Smooth muscle cell (in vitro differentiated cells): ENCODE data around the gene GALNT10. TPM values are rescaled to one million over a fixed set of nuclear protein-coding genes. Genes with fewer than 3 reads are reported as not detected.

Experiments used
- DNase-seq: peaks from one replicate; lab custom pipeline; 2025; ENCODE audit not compliant: unreplicated experiment; lab: John Stamatoyannopoulos, UW
- H2AFZ ChIP-seq: fragments of 200-600 bp; sonication (generic); 2 replicates; pipeline ENCODE4 v1.6.0; 2016; ENCODE audit warnings: antibody characterized with exemption, low read depth, mild to moderate bottlenecking
- H3F3A ChIP-seq: fragments of 200-600 bp; sonication (generic); 2 replicates; pipeline ENCODE4 v1.6.0; 2017; ENCODE audit warnings: antibody characterized with exemption, low read depth
- H3K27ac ChIP-seq: fragments of 200-600 bp; sonication (generic); 2 replicates; pipeline ENCODE4 v1.5.1; 2016; ENCODE audit warnings: low read depth, mild to moderate bottlenecking
- H3K27me3 ChIP-seq: fragments of 200-600 bp; sonication (generic); 2 replicates; pipeline ENCODE4 v1.6.1; 2016; ENCODE audit warnings: low read depth, mild to moderate bottlenecking
- H3K36me3 ChIP-seq: fragments of 200-600 bp; sonication (generic); 2 replicates; pipeline ENCODE4 v1.5.1; 2016; ENCODE audit warnings: low read depth
- H3K4me1 ChIP-seq: fragments of 200-600 bp; sonication (generic); 2 replicates; pipeline ENCODE4 v1.5.1; 2016; ENCODE audit warnings: low read depth
- H3K4me2 ChIP-seq: fragments of 200-600 bp; sonication (generic); 2 replicates; pipeline ENCODE4 v1.6.0; 2016; ENCODE audit warnings: mild to moderate bottlenecking
- H3K4me3 ChIP-seq: fragments of 200-600 bp; sonication (generic); 2 replicates; pipeline ENCODE4 v1.5.1; 2016; ENCODE audit warnings: mild to moderate bottlenecking
- H3K79me2 ChIP-seq: fragments of 200-600 bp; sonication (generic); 2 replicates; pipeline ENCODE4 v1.6.0; 2016; ENCODE audit warnings: low read depth, mild to moderate bottlenecking
- H3K9ac ChIP-seq: fragments of 200-600 bp; sonication (generic); 2 replicates; pipeline ENCODE4 v1.6.0; 2016; ENCODE audit warnings: low read depth
- H3K9me3 ChIP-seq: fragments of 200-600 bp; sonication (generic); replicated peaks from 2 replicates; pipeline ENCODE4 v1.5.1; 2016; ENCODE audit warnings: low read depth
- H4K20me1 ChIP-seq: fragments of 200-600 bp; sonication (generic); 2 replicates; pipeline ENCODE4 v1.6.0; 2016; ENCODE audit warnings: low read depth
- WGBS: methylation state at CpG from one replicate; pipeline ENCODE4 v1.1.7; 2016; ENCODE audit warnings: low lambda C conversion rate; 5-methylcytosine and 5-hydroxymethylcytosine counted together
- microRNA counts: library from miRNA; unstranded; fragments of <30 nt; microRNA quantifications from one replicate; lab custom pipeline; 2016
- microRNA-seq: library from miRNA; unstranded; fragments of <30 nt; microRNA quantifications from one replicate; pipeline ENCODE4, GENCODE V29; 2016; ENCODE audit warnings: borderline number of aligned reads
- polyA plus RNA-seq: library from polyadenylated mRNA; unstranded; fragments of >200 nt; fragmentation: Nextera tagmentation; extraction: Ambion mirVana; gene quantifications from 2 replicates; pipeline ENCODE4 v1.2.1, GENCODE V29; 2016
- small RNA-seq: library from RNA; depleted of rRNA; stranded (forward); fragments of <200 nt; gene quantifications from one replicate; pipeline ENCODE3, GENCODE V24; 2014
- total RNA-seq: library from RNA; depleted of rRNA; stranded (reverse); fragments of >200 nt; gene quantifications from 2 replicates; pipeline ENCODE4 v1.2.3, GENCODE V29; 2014
- TF ChIP-seq, protein P1 (sequence below): fragments of 200-600 bp; sonication (generic); IDR thresholded peaks from 2 replicates; pipeline ENCODE4 v1.5.1; 2017; ENCODE audit warnings: borderline replicate concordance, mild to moderate bottlenecking, antibody characterized with exemption; ENCODE audit not compliant: insufficient read depth, poor library complexity, severe bottlenecking

Gene GALNT10
- total and polyA plus RNA-seq, 2 experiments from 2014 or later: 23.6 to 24.6 TPM

- Histone ChIP-seq H3K27ac (no peak overlapping the region), H3K79me2 (no peaks in the 10 kb centered on the region), H3K9ac (no peak overlapping the region), H3K4me1 (peaks cover 1% of the 10 kb centered on the region), H3K36me3 (no peaks in the 10 kb centered on the region), H4K20me1 (no peaks in the 10 kb centered on the region), H3K9me3 (no peaks in the 10 kb centered on the region), H3K4me2 (no peak overlapping the region), H3K4me3 (no peak overlapping the region), H3F3A (peaks cover 10% of the 10 kb centered on the region), H2AFZ (no peak overlapping the region), H3K27me3 (no peaks in the 10 kb centered on the region)
- WGBS: 28% methylated on average over 18 of the region's 18 CpGs
- peak; percentile 56 for DNase-seq
- TF ChIP-seq, protein P1, sequence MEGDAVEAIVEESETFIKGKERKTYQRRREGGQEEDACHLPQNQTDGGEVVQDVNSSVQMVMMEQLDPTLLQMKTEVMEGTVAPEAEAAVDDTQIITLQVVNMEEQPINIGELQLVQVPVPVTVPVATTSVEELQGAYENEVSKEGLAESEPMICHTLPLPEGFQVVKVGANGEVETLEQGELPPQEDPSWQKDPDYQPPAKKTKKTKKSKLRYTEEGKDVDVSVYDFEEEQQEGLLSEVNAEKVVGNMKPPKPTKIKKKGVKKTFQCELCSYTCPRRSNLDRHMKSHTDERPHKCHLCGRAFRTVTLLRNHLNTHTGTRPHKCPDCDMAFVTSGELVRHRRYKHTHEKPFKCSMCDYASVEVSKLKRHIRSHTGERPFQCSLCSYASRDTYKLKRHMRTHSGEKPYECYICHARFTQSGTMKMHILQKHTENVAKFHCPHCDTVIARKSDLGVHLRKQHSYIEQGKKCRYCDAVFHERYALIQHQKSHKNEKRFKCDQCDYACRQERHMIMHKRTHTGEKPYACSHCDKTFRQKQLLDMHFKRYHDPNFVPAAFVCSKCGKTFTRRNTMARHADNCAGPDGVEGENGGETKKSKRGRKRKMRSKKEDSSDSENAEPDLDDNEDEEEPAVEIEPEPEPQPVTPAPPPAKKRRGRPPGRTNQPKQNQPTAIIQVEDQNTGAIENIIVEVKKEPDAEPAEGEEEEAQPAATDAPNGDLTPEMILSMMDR: peak; percentile 88
These were observed 277.3 kb downstream of the GALNT10 start for GRCh38 chr5:154467655-154468354.

DNA sequence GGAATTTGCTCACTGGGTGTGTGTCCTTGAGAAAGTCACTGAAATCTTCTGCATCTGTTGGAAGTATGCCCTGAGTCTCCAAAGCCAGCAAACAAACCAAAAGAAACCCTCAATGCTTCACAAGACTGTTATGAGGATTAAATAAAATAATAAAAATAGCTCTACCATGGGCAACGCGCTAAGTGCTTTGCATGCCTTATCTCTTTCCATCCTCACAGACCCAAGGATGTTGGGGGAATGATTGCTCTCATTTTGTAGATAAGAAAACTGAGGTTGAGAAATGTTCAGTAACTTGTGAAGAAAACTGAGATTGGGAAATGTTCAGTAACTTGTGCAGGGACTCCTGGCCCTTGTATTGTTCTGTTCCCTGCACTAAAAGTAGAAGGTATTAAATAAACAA is 279.6 kb downstream of the GALNT10 start:
- no peaks in the 10 kb centered on the region for H3K9me3 ChIP-seq
- peaks cover 10% of the 10 kb centered on the region for H3F3A ChIP-seq
- H2AFZ ChIP-seq: no peak overlapping the region
- no peak overlapping the region for H3K27ac ChIP-seq
- WGBS: 27% methylated on average over 2 of the region's 2 CpGs
- no peaks in the 10 kb centered on the region for H4K20me1 ChIP-seq
- H3K4me3 ChIP-seq: no peak overlapping the region
- H3K27me3 ChIP-seq: no peaks in the 10 kb centered on the region
- DNase-seq: no peak
- H3K4me1 ChIP-seq: peaks cover 22% of the 10 kb centered on the region
- H3K4me2 ChIP-seq: peak overlapping the region; percentile 80
- H3K36me3 ChIP-seq: no peaks in the 10 kb centered on the region
- TF ChIP-seq, protein P1: no peak
- H3K9ac ChIP-seq: no peak overlapping the region
- peaks cover 14% of the 10 kb centered on the region for H3K79me2 ChIP-seq

MicroRNAs within 50 kb of the gene (microRNA counts, 767-probe panel; counts per million panel counts)
- microRNA hsa-miR-1294 (lab: Ali Mortazavi, UCI): 183 counts per million

Small RNA genes within 50 kb of the gene (microRNA-seq; reads per million reads assigned to microRNA genes)
- gene MIR1294: 26.3 reads per million, percentile 34 among the genes with 10 or more reads in this experiment

Small RNA genes within 50 kb of the gene (small RNA-seq; reads per million reads assigned to genes)
- gene MIR1294: 0.13 reads per million
- gene RN7SL655P: 0.13 reads per million

Other genes with a start within 250 kb of the GALNT10 start
- gene FAM114A2, start 151.8 kb upstream of the GALNT10 start, total RNA-seq: 23.8 and 26.2 TPM in 2 replicates
- gene FAM114A2, start 151.8 kb upstream of the GALNT10 start, polyA plus RNA-seq: 15.6 and 22.3 TPM in 2 replicates
- 76.0 and 96.5 TPM in 2 replicates for gene MFAP3, start 151.8 kb upstream of the GALNT10 start, total RNA-seq
- gene MFAP3, start 151.8 kb upstream of the GALNT10 start, polyA plus RNA-seq: 9.7 and 12.6 TPM in 2 replicates